Measurements from ENCODE around the gene CWH43.
"Not testable (repeated sequence)": the region's sequence is repeated elsewhere in the genome, so short reads cannot be mapped to it uniquely, and the experiment has no call there.

GRCh38 chr4:49104231-49104930 is 118.3 kb downstream of the CWH43 start:
- TF ChIP-seq CTCF, POLR2A, POLR2AphosphoS5 (IDR thresholded peaks at IDR 0.05): not testable (repeated sequence)

Data from prostate gland (tissue), 2 donors.